WTC11 (cell line): ENCODE results near the gene MLN. TPM values are rescaled to one million over a fixed set of nuclear protein-coding genes. Genes with fewer than 3 reads are reported as not detected.

Experiments
- ATAC-seq: fragments of 200-7000 bp; cut with Tn5 transposase; 2 replicates; pipeline ENCODE4 v1.10.0; 2021; ENCODE audit warnings: mild to moderate bottlenecking, moderate library complexity
- CTCF ChIA-PET: fragments of 300-600 bp; sonication (Branson Sonifier 250); formaldehyde crosslinking; loops from one replicate; lab custom pipeline; 2021; ENCODE audit warnings: antibody characterized with exemption; lab: Charles Lee
- POLR2A ChIA-PET: fragments of 350-600 bp; sonication (Branson Sonifier 250); formaldehyde crosslinking; loops from one replicate; lab custom pipeline; 2021; ENCODE audit warnings: antibody characterized with exemption; lab: Charles Lee
- DNase-seq: peaks from one replicate; pipeline ENCODE4 v3.0.0; 2021; ENCODE audit warnings: low spot score
- H3K27ac Mint-ChIP-seq: 2 replicates; pipeline ENCODE4 v1.8.0; 2021; ENCODE audit warnings: mixed read lengths
- H3K27me3 Mint-ChIP-seq: 2 replicates; pipeline ENCODE4 v1.8.0; 2021; ENCODE audit warnings: low read depth, mild to moderate bottlenecking, moderate library complexity, mixed read lengths
- H3K36me3 Mint-ChIP-seq: 2 replicates; pipeline ENCODE4 v1.8.0; 2021; ENCODE audit warnings: mixed read lengths
- H3K4me1 Mint-ChIP-seq: 2 replicates; pipeline ENCODE4 v1.8.0; 2022; ENCODE audit warnings: mixed read lengths
- H3K4me3 Mint-ChIP-seq: 2 replicates; pipeline ENCODE4 v1.8.0; 2021; ENCODE audit warnings: mild to moderate bottlenecking, moderate library complexity, mixed read lengths
- H3K9me3 Mint-ChIP-seq: 2 replicates; pipeline ENCODE4 v1.8.0; 2021; ENCODE audit warnings: mixed read lengths
- AR ChIP-seq: fragments of 250-450 bp; sonication (Bioruptor Pico); IDR thresholded peaks from 2 replicates; pipeline ENCODE4 v1.9.0; 2021; ENCODE audit warnings: mild to moderate bottlenecking
- ATF1 ChIP-seq: sonication (generic); formaldehyde crosslinking; IDR thresholded peaks from 2 replicates; pipeline ENCODE4 v1.8.1; 2023; ENCODE audit warnings: mild to moderate bottlenecking, moderate library complexity, missing genetic modification reagents
- CBFB ChIP-seq: sonication (generic); formaldehyde crosslinking; IDR thresholded peaks from 2 replicates; pipeline ENCODE4 v1.8.1; 2022; ENCODE audit warnings: mild to moderate bottlenecking, low read depth, missing genetic modification reagents
- CREM ChIP-seq: sonication (generic); formaldehyde crosslinking; IDR thresholded peaks from 2 replicates; pipeline ENCODE4 v1.8.1; 2022; ENCODE audit warnings: mild to moderate bottlenecking, missing genetic modification reagents, moderate library complexity
- CTCF ChIP-seq: fragments of 200-600 bp; IDR thresholded peaks from 2 replicates; pipeline ENCODE4 v1.8.0; 2022; ENCODE audit warnings: antibody characterized with exemption
- E2F5 ChIP-seq: sonication (generic); formaldehyde crosslinking; IDR thresholded peaks from 2 replicates; pipeline ENCODE4 v1.8.1; 2022; ENCODE audit warnings: mild to moderate bottlenecking, moderate library complexity, missing genetic modification reagents
- ELF4 ChIP-seq: sonication (generic); formaldehyde crosslinking; IDR thresholded peaks from 2 replicates; pipeline ENCODE4 v1.8.1; 2022; ENCODE audit warnings: low read depth, mild to moderate bottlenecking, moderate library complexity, missing genetic modification reagents
- ERG ChIP-seq: fragments of 250-450 bp; sonication (Bioruptor Pico); IDR thresholded peaks from 2 replicates; pipeline ENCODE4 v1.8.0; 2021; ENCODE audit warnings: mild to moderate bottlenecking
- IRF2 ChIP-seq: sonication (generic); formaldehyde crosslinking; IDR thresholded peaks from 2 replicates; pipeline ENCODE4 v1.8.0; 2022; ENCODE audit warnings: low read depth, missing genetic modification reagents, borderline replicate concordance
- MXD4 ChIP-seq: fragments of 250-450 bp; sonication (Bioruptor Pico); IDR thresholded peaks from 2 replicates; pipeline ENCODE4 v1.8.0; 2021; ENCODE audit warnings: mild to moderate bottlenecking, moderate library complexity, borderline replicate concordance
- NR2C2 ChIP-seq: sonication (generic); formaldehyde crosslinking; IDR thresholded peaks from 2 replicates; pipeline ENCODE4 v1.8.0; 2022; ENCODE audit warnings: mild to moderate bottlenecking, missing genetic modification reagents
- RORB ChIP-seq: fragments of 250-450 bp; sonication (Bioruptor Pico); IDR thresholded peaks from 2 replicates; pipeline ENCODE4 v1.9.0; 2021; ENCODE audit warnings: mild to moderate bottlenecking
- SMAD3 ChIP-seq: sonication (generic); formaldehyde crosslinking; IDR thresholded peaks from 2 replicates; pipeline ENCODE4 v1.8.0; 2022; ENCODE audit warnings: missing genetic modification reagents, mild to moderate bottlenecking, borderline replicate concordance
- TEAD4 ChIP-seq: sonication (generic); formaldehyde crosslinking; IDR thresholded peaks from 2 replicates; pipeline ENCODE4 v1.8.0; 2022; ENCODE audit warnings: mild to moderate bottlenecking, missing genetic modification reagents
- ZNF281 ChIP-seq: sonication (generic); formaldehyde crosslinking; IDR thresholded peaks from 2 replicates; pipeline ENCODE4 v1.8.0; 2023; ENCODE audit warnings: mild to moderate bottlenecking, missing genetic modification reagents
- ZNF396 ChIP-seq: fragments of 250-450 bp; sonication (Bioruptor Pico); IDR thresholded peaks from 2 replicates; pipeline ENCODE4 v1.8.0; 2021; ENCODE audit warnings: mild to moderate bottlenecking, moderate library complexity, borderline replicate concordance
- ZNF425 ChIP-seq: fragments of 250-450 bp; sonication (Bioruptor Pico); conservative IDR thresholded peaks from 2 replicates; pipeline ENCODE4 v1.9.0; 2021; ENCODE audit warnings: mild to moderate bottlenecking
- ZSCAN18 ChIP-seq: fragments of 250-450 bp; sonication (Bioruptor Pico); IDR thresholded peaks from 2 replicates; pipeline ENCODE4 v2.1.2; 2022; ENCODE audit warnings: mild to moderate bottlenecking, moderate library complexity
- total RNA-seq: library from RNA; stranded (reverse); gene quantifications from 3 replicates; pipeline ENCODE4 v1.2.3, GENCODE V29; 2021

The MLN gene
- total RNA-seq, 1 experiment from 2014 or later: not detected

GRCh38 chr6:33770124-33770832, 33.5 kb downstream of the MLN start (continued):
- TF ChIP-seq ZNF281 (CRISPR knock-in tag) (no peak), ZSCAN18 (CRISPR knock-in tag) (no peak), NR2C2 (no peak), SMAD3 (CRISPR knock-in tag) (no peak), ELF4 (CRISPR knock-in tag) (no peak), MXD4 (CRISPR knock-in tag) (no peak), CTCF (no peak), ZNF396 (no peak), CREM (CRISPR knock-in tag) (no peak), RORB (CRISPR knock-in tag) (no peak), ERG (no peak), AR (CRISPR knock-in tag) (no peak)

GRCh38 chr6:33769248-33769821, 34.5 kb downstream of the MLN start:
- POLR2A ChIA-PET: interaction anchor here (1.0 kb wide), 2 partner anchors 25 to 259 kb away, joined by 3 read pairs; no protein-coding TSS in a partner anchor
- no peak for TF ChIP-seq E2F5 (CRISPR knock-in tag)
- no peak for TF ChIP-seq ZNF425 (CRISPR knock-in tag)
- no peak for TF ChIP-seq IRF2 (CRISPR knock-in tag)
- no peak for TF ChIP-seq ATF1 (CRISPR knock-in tag)
- TF ChIP-seq TEAD4: no peak
- TF ChIP-seq CBFB: no peak
- TF ChIP-seq, all 79 proteins: peak for 0
- no peaks in the 10 kb centered on the region; the same call in 1 of the 2 replicates for H3K27me3 Mint-ChIP-seq
- CTCF ChIA-PET: interaction anchor here (0.6 to 6.2 kb wide), 26 partner anchors 9 to 386 kb away, joined by 3 to 86 read pairs (median 21); partner anchors contain the start of genes IP6K3, LEMD2 and UQCC2
- H3K4me1 Mint-ChIP-seq: peaks cover 32% of the 10 kb centered on the region
- DNase-seq (no peak), ATAC-seq (no peak)
- H3K27ac Mint-ChIP-seq: no peak overlapping the region
- H3K9me3 Mint-ChIP-seq: peaks cover 10% of the 10 kb centered on the region
- H3K36me3 Mint-ChIP-seq: peaks cover 15% of the 10 kb centered on the region
- H3K4me3 Mint-ChIP-seq: no peak overlapping the region
